HCT116 (cell line): Measurements from ENCODE around the gene MAST4. TPM values are rescaled to one million over a fixed set of nuclear protein-coding genes. Genes with fewer than 3 reads are reported as not detected.

Source experiments
- ATAC-seq: fragments of 200-7000 bp; cut with Tn5 transposase; 2 replicates; pipeline ENCODE4 v1.9.1; 2020; ENCODE audit warnings: mild to moderate bottlenecking, moderate library complexity
- BruUV-seq: library from RNA; stranded (reverse); fragments of 400-500 nt; replicated peaks from 2 replicates; lab custom pipeline; 2021; lab: Mats Ljungman, UMichigan
- CTCF ChIA-PET: fragments of 300-600 bp; sonication (Branson Sonifier 250); formaldehyde crosslinking; loops from one replicate; lab custom pipeline; 2021; ENCODE audit warnings: antibody characterized with exemption; lab: Charles Lee
- POLR2A ChIA-PET: fragments of 300-600, 350-600 bp; sonication (Branson Sonifier 250); formaldehyde crosslinking; loops from one replicate; lab custom pipeline; 2021; ENCODE audit warnings: antibody characterized with exemption; lab: Charles Lee
- RAD21 ChIA-PET, 2 experiments: fragments of 300-600 bp; sonication (Branson Sonifier 250); formaldehyde crosslinking; loops; one replicate each; lab custom pipeline; 2023; ENCODE audit warnings: low total read pairs in 2 of 2; ENCODE audit not compliant: uncharacterized antibody in 2 of 2, unreplicated experiment in 2 of 2, low non-redundant PET in 1 of 2; lab: Charles Lee
- DNase-seq: peaks from one replicate; pipeline ENCODE4 v3.0.0-alpha.2; 2010; ENCODE audit warnings: low read depth, low spot score
- H2AFZ ChIP-seq: fragments of 200-600 bp; shearing (Covaris generic), sonication (generic); 2 replicates; pipeline ENCODE4 v1.6.1; 2017; ENCODE audit warnings: low read depth, mixed run types, mixed read lengths, antibody characterized with exemption, low read length; ENCODE audit not compliant: poor library complexity, severe bottlenecking
- H3K27ac ChIP-seq: 2 replicates; pipeline ENCODE4 v1.5.1; 2012; ENCODE audit warnings: low read depth, low read length
- H3K27me3 ChIP-seq: fragments of 200-600 bp; sonication (generic); 2 replicates; pipeline ENCODE4 v1.6.1; 2016; ENCODE audit warnings: mixed run types, low read length, mixed read lengths; ENCODE audit not compliant: insufficient read depth
- H3K36me3 ChIP-seq, 2 experiments: fragments of 200-500 bp in 1 of 2; fragments of 200-600 bp in 1 of 2; sonication (Bioruptor generic) in 1 of 2; sonication (generic) in 1 of 2; 2 replicates each; pipeline versions ENCODE4 v1.5.1 to v1.6.1; 2014 to 2016; ENCODE audit warnings: low read length in 2 of 2, inconsistent platforms in 1 of 2, mixed read lengths in 1 of 2, mixed run types in 1 of 2; ENCODE audit not compliant: insufficient read depth in 2 of 2, control insufficient read depth in 1 of 2
- H3K4me1 ChIP-seq, 2 experiments: fragments of 200-600 bp in 1 of 2; sonication (generic) in 1 of 2; 2 replicates each; pipeline versions ENCODE4 v1.5.1 to v1.6.1; 2012 to 2017; ENCODE audit warnings: low read length in 2 of 2, inconsistent platforms in 1 of 2, mild to moderate bottlenecking in 1 of 2, mixed read lengths in 1 of 2, mixed run types in 1 of 2, moderate library complexity in 1 of 2; ENCODE audit not compliant: insufficient read depth in 2 of 2, control insufficient read depth in 1 of 2
- H3K4me2 ChIP-seq: fragments of 200-600 bp; sonication (generic); 2 replicates; pipeline ENCODE4 v1.6.1; 2017; ENCODE audit warnings: mixed run types, low read length, mixed read lengths
- H3K4me3 ChIP-seq, 2 experiments: fragments of 200-600 bp in 1 of 2; sonication (generic) in 1 of 2; replicated peaks in 1 of 2; 2 replicates each; pipeline ENCODE4 v1.5.1; 2011 to 2016; ENCODE audit warnings: low read length in 2 of 2, control low read depth in 1 of 2, low read depth in 1 of 2, mild to moderate bottlenecking in 1 of 2, mixed read lengths in 1 of 2, mixed run types in 1 of 2
- H3K79me2 ChIP-seq: fragments of 200-600 bp; sonication (generic); 2 replicates; pipeline ENCODE4 v1.6.1; 2017; ENCODE audit warnings: mild to moderate bottlenecking, mixed run types, low read length, moderate library complexity, mixed read lengths; ENCODE audit not compliant: insufficient read depth
- H3K9ac ChIP-seq: fragments of 200-600 bp; sonication (generic); 2 replicates; pipeline ENCODE4 v1.6.1; 2016; ENCODE audit warnings: low read length, mixed read lengths
- H3K9me2 ChIP-seq: fragments of 200-600 bp; sonication (generic), shearing (Covaris generic); 2 replicates; pipeline ENCODE4 v1.6.1; 2017; ENCODE audit warnings: mixed run types, mild to moderate bottlenecking, moderate library complexity; ENCODE audit not compliant: insufficient read depth
- H3K9me3 ChIP-seq, 2 experiments: fragments of 200-500 bp in 1 of 2; fragments of 200-600 bp in 1 of 2; sonication (Bioruptor generic) in 1 of 2; sonication (generic) in 1 of 2; 2 replicates each; pipeline ENCODE4 v1.6.1; 2014 to 2017; ENCODE audit warnings: low read length in 2 of 2, mixed read lengths in 2 of 2, inconsistent platforms in 1 of 2, low read depth in 1 of 2, mild to moderate bottlenecking in 1 of 2, mixed run types in 1 of 2, moderate library complexity in 1 of 2; ENCODE audit not compliant: control insufficient read depth in 1 of 2, insufficient read depth in 1 of 2
- H4K20me1 ChIP-seq: fragments of 200-600 bp; sonication (generic), shearing (Covaris generic); 2 replicates; pipeline ENCODE4 v1.6.1; 2017; ENCODE audit warnings: mixed run types, mild to moderate bottlenecking, moderate library complexity; ENCODE audit not compliant: insufficient read depth
- ATF3 ChIP-seq: IDR thresholded peaks from 2 replicates; pipeline ENCODE4 v1.6.1; 2012
- CBX3 ChIP-seq: IDR thresholded peaks from 2 replicates; pipeline ENCODE4 v1.6.1; 2012; ENCODE audit warnings: low read depth
- CEBPB ChIP-seq: IDR thresholded peaks from 2 replicates; pipeline ENCODE4 v1.6.1; 2012; ENCODE audit warnings: low read depth
- EGR1 ChIP-seq: IDR thresholded peaks from 2 replicates; pipeline ENCODE4 v1.6.1; 2012; ENCODE audit warnings: low read depth
- ELF1 ChIP-seq: IDR thresholded peaks from 2 replicates; pipeline ENCODE4 v1.6.1; 2012; ENCODE audit warnings: low read depth, borderline replicate concordance
- EZH2phosphoT487 ChIP-seq: fragments of 200-600 bp; IDR thresholded peaks from 2 replicates; pipeline ENCODE4 v1.6.1; 2018; ENCODE audit warnings: antibody characterized with exemption, borderline replicate concordance
- FOSL1 ChIP-seq: IDR thresholded peaks from 2 replicates; pipeline ENCODE4 v1.6.1; 2012; ENCODE audit warnings: low read depth
- POLR2AphosphoS5 ChIP-seq: IDR thresholded peaks from 2 replicates; pipeline ENCODE4 v1.6.1; 2011; ENCODE audit warnings: mild to moderate bottlenecking, low read depth, low read length, moderate library complexity
- RAD21 ChIP-seq: IDR thresholded peaks from 2 replicates; pipeline ENCODE4 v1.6.1; 2012; ENCODE audit warnings: low read depth, mild to moderate bottlenecking
- SIN3A ChIP-seq: IDR thresholded peaks from 2 replicates; pipeline ENCODE4 v1.6.1; 2012; ENCODE audit warnings: low read depth
- SP1 ChIP-seq: IDR thresholded peaks from 2 replicates; pipeline ENCODE4 v1.6.1; 2012; ENCODE audit warnings: low read depth
- SRF ChIP-seq: IDR thresholded peaks from 2 replicates; pipeline ENCODE4 v1.6.1; 2012; ENCODE audit warnings: low read depth
- TCF7L2 ChIP-seq: IDR thresholded peaks from 2 replicates; pipeline ENCODE4 v1.7.0; 2011; ENCODE audit warnings: borderline replicate concordance, inconsistent platforms; ENCODE audit not compliant: insufficient read depth, insufficient read length; ENCODE audit errors: extremely low read depth
- YY1 ChIP-seq: IDR thresholded peaks from 2 replicates; pipeline ENCODE4 v1.6.1; 2011; ENCODE audit warnings: low read length, low read depth, moderate library complexity, mild to moderate bottlenecking; ENCODE audit not compliant: insufficient replicate concordance; ENCODE audit errors: extremely low read depth
- ZBTB33 ChIP-seq: IDR thresholded peaks from 2 replicates; pipeline ENCODE4 v1.6.1; 2011; ENCODE audit warnings: mild to moderate bottlenecking, low read length, moderate library complexity; ENCODE audit not compliant: insufficient replicate concordance; ENCODE audit errors: extremely low read depth
- ZFX ChIP-seq: fragments of 450-650 bp; IDR thresholded peaks from 2 replicates; pipeline ENCODE4 v1.6.1; 2017
- ZNF274 ChIP-seq: fragments of 200-500 bp; sonication (Bioruptor generic); IDR thresholded peaks from 2 replicates; pipeline ENCODE4 v1.6.1; 2014; ENCODE audit warnings: mild to moderate bottlenecking, low read depth, low read length, inconsistent platforms
- intact Hi-C: fragments of 100-400 bp; cut with micrococcal nuclease; formaldehyde crosslinking; loops from 2 replicates; pipeline ENCODE4 v1.10.0; 2022
- total RNA-seq: library from RNA; stranded (reverse); gene quantifications from one replicate; pipeline ENCODE4 v1.2.1, GENCODE V29; 2021; ENCODE audit not compliant: unreplicated experiment
- TF ChIP-seq, protein P1 (sequence below), 3 experiments: fragments of 200-600 bp in 1 of 3; sonication (generic) in 1 of 3; IDR thresholded peaks in 2 of 3; conservative IDR thresholded peaks in 1 of 3; 2 replicates each; pipeline ENCODE4 v1.5.1; 2012 to 2017; ENCODE audit warnings: low read depth in 2 of 3, low read length in 2 of 3, antibody characterized with exemption in 1 of 3, borderline replicate concordance in 1 of 3, control low read depth in 1 of 3, mild to moderate bottlenecking in 1 of 3, mixed read lengths in 1 of 3, mixed run types in 1 of 3, moderate library complexity in 1 of 3; ENCODE audit not compliant: insufficient read depth in 1 of 3
- TF ChIP-seq, protein P2 (sequence below): IDR thresholded peaks from 2 replicates; pipeline ENCODE4 v1.6.1; 2012; ENCODE audit warnings: low read depth
- TF ChIP-seq, protein P3 (sequence below): IDR thresholded peaks from 2 replicates; pipeline ENCODE4 v1.6.1; 2012

MAST4 gene
- total RNA-seq, 1 experiment from 2014 or later: 1.1 TPM

DNA sequence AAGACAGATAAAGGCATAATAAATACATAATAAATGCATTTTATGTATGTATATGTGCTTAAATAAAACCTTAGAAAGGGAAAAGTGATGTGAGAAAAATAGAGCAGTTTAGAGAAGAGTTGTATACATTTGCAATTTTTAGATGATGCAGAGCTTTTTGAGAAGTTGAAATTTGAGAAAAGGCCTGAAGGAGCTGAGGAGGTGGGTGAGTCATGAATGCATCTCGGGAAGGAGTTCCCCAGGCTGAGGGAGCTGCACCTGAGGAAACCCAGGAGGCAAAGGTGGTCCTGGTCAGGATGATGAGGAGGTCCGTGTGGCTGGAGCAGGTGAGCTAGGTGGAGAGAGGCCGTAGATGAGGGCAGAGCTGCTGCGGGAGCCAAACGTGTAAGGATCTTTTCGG, 617.8 kb downstream of the MAST4 start:
- BruUV-seq: no TSS peak
- ChIA-PET CTCF (interaction anchor here (0.9 kb wide), 1 partner anchor 1039 kb away, joined by 3 read pairs; no protein-coding TSS in a partner anchor), RAD21 (no interaction called here), POLR2A (no interaction called here)
- Histone ChIP-seq H3K4me3 (no peak overlapping the region), H3K9ac (no peak overlapping the region), H3K4me2 (no peak overlapping the region), H3K27me3 (no peaks in the 10 kb centered on the region), H3K27ac (no peak overlapping the region), H3K79me2 (no peaks in the 10 kb centered on the region), H3K9me3 (no peaks in the 10 kb centered on the region), H3K4me1 (peaks cover 0 to 12% of the 10 kb centered on the region in 2 experiments; a peak in 2 of 4 replicates), H4K20me1 (no peaks in the 10 kb centered on the region), H3K36me3 (no peaks in the 10 kb centered on the region), H3K9me2 (no peaks in the 10 kb centered on the region), H2AFZ (no peak overlapping the region)
- no peak for DNase-seq
- intact Hi-C loops: no loop called here
- TF ChIP-seq EGR1: no peak
- TF ChIP-seq FOSL1: no peak
- TF ChIP-seq TCF7L2: no peak
- TF ChIP-seq POLR2AphosphoS5: no peak
- TF ChIP-seq EZH2phosphoT487: no peak
- TF ChIP-seq ZFX: no peak
- no peak for TF ChIP-seq CEBPB
- no peak for TF ChIP-seq ELF1
- TF ChIP-seq, protein P1, sequence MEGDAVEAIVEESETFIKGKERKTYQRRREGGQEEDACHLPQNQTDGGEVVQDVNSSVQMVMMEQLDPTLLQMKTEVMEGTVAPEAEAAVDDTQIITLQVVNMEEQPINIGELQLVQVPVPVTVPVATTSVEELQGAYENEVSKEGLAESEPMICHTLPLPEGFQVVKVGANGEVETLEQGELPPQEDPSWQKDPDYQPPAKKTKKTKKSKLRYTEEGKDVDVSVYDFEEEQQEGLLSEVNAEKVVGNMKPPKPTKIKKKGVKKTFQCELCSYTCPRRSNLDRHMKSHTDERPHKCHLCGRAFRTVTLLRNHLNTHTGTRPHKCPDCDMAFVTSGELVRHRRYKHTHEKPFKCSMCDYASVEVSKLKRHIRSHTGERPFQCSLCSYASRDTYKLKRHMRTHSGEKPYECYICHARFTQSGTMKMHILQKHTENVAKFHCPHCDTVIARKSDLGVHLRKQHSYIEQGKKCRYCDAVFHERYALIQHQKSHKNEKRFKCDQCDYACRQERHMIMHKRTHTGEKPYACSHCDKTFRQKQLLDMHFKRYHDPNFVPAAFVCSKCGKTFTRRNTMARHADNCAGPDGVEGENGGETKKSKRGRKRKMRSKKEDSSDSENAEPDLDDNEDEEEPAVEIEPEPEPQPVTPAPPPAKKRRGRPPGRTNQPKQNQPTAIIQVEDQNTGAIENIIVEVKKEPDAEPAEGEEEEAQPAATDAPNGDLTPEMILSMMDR (IDR thresholded peaks at IDR 0.05 in 2 of 3, conservative IDR thresholded peaks at IDR 0.05 in 1 of 3; ENCODE audit: borderline replicate concordance in 1 of 3, insufficient read depth in 1 of 3, low read depth in 2 of 3, low read length in 2 of 3): no peak
- TF ChIP-seq ZBTB33: no peak
- no peak for TF ChIP-seq CBX3
- no peak for TF ChIP-seq ZNF274
- no peak for TF ChIP-seq SRF
- TF ChIP-seq RAD21: no peak
- no peak for TF ChIP-seq ATF3
- TF ChIP-seq YY1: no peak
- no peak for TF ChIP-seq SIN3A
- TF ChIP-seq, protein P2, sequence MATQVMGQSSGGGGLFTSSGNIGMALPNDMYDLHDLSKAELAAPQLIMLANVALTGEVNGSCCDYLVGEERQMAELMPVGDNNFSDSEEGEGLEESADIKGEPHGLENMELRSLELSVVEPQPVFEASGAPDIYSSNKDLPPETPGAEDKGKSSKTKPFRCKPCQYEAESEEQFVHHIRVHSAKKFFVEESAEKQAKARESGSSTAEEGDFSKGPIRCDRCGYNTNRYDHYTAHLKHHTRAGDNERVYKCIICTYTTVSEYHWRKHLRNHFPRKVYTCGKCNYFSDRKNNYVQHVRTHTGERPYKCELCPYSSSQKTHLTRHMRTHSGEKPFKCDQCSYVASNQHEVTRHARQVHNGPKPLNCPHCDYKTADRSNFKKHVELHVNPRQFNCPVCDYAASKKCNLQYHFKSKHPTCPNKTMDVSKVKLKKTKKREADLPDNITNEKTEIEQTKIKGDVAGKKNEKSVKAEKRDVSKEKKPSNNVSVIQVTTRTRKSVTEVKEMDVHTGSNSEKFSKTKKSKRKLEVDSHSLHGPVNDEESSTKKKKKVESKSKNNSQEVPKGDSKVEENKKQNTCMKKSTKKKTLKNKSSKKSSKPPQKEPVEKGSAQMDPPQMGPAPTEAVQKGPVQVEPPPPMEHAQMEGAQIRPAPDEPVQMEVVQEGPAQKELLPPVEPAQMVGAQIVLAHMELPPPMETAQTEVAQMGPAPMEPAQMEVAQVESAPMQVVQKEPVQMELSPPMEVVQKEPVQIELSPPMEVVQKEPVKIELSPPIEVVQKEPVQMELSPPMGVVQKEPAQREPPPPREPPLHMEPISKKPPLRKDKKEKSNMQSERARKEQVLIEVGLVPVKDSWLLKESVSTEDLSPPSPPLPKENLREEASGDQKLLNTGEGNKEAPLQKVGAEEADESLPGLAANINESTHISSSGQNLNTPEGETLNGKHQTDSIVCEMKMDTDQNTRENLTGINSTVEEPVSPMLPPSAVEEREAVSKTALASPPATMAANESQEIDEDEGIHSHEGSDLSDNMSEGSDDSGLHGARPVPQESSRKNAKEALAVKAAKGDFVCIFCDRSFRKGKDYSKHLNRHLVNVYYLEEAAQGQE: no peak
- TF ChIP-seq, protein P3, sequence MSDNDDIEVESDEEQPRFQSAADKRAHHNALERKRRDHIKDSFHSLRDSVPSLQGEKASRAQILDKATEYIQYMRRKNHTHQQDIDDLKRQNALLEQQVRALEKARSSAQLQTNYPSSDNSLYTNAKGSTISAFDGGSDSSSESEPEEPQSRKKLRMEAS: no peak
- TF ChIP-seq SP1: no peak
- no peak for ATAC-seq
